Suppressor macrophage (primary cell): ENCODE results near the gene GRIP1.
"Not testable (repeated sequence)": the region's sequence is repeated elsewhere in the genome, so short reads cannot be mapped to it uniquely, and the experiment has no call there.

Source experiments
- DNase-seq, 4 experiments: peaks; one replicate each; pipeline ENCODE4 v3.0.0-alpha.2; 2020 to 2022

Gene GRIP1

GRCh38 chr12:66516133-66516532 lies 162.7 kb downstream of the GRIP1 start:
- peak; percentile 9 to 40 (median 17) for DNase-seq

- DNase-seq = peak in 2 of 4 experiments; percentile 6 to 29
Observed at GRCh38 chr12:66514581-66514980, 164.3 kb downstream of the GRIP1 start.

DNA sequence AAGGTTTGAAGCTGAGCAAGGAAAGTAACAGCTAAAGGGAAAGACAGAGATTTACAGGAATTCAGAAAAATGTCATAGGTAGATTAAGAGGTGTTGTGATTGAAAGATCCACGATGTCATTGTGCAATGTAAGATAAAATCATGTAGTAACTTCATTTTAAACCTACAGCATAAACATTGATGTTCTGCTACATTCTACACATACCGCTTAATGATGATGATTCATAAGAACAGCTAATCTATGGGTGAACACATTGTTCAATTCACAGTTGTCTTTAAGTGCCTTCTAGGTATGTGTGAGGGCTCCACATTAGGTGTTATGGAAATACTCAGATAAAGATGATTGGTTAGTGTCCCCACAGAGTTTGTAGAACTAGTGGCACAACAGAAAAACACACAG lies 170.9 kb downstream of the GRIP1 start:
- no peak for DNase-seq

GRCh38 chr12:66503746-66504145 lies 175.1 kb downstream of the GRIP1 start:
- no peak for DNase-seq

- DNase-seq = no peak
Observed at GRCh38 chr12:66502911-66503310, 176.0 kb downstream of the GRIP1 start.

DNA sequence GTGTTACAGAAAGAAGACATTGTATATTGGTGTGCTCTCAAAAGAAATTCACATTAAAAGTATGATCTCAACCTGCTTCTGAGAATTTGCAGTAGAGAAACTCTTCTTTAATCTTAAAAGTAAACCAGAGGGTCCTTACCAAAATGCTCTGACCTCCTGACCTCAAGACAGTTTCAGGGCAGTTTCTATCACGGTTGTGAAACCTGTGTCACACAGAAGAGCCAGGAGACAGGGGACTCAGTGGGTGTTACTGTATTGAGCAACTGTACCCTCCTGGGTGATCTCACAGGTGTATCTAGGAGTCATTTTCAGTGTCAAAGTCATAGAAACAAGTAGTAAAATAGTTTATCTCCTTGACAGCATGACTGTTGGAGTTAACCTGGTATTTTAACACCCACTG lies 178.0 kb downstream of the GRIP1 start:
- DNase-seq = no peak

DNA sequence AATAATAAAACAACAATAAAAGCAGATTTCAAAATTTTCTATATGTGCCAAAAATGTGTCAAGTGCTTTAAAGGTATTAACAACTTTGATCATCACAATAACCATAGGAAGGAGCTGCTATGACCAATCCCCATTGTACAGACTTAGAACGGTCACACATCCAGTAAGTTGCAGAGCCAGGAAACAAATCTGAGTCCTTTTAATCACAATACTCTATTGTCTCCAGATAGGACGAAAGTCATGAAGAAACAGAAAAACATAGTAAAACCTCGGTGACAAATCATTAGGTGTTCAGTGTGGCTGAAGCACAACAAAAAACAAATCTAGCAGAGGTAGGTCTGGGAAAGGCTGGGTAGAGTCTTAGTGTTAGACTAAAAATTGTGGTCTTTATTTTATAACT lies 178.8 kb downstream of the GRIP1 start:
- no peak for DNase-seq

GRCh38 chr12:66499000-66499399 lies 179.9 kb downstream of the GRIP1 start:
- no peak for DNase-seq

GRCh38 chr12:66498059-66498458 lies 180.8 kb downstream of the GRIP1 start:
- not testable (repeated sequence) for DNase-seq

DNA sequence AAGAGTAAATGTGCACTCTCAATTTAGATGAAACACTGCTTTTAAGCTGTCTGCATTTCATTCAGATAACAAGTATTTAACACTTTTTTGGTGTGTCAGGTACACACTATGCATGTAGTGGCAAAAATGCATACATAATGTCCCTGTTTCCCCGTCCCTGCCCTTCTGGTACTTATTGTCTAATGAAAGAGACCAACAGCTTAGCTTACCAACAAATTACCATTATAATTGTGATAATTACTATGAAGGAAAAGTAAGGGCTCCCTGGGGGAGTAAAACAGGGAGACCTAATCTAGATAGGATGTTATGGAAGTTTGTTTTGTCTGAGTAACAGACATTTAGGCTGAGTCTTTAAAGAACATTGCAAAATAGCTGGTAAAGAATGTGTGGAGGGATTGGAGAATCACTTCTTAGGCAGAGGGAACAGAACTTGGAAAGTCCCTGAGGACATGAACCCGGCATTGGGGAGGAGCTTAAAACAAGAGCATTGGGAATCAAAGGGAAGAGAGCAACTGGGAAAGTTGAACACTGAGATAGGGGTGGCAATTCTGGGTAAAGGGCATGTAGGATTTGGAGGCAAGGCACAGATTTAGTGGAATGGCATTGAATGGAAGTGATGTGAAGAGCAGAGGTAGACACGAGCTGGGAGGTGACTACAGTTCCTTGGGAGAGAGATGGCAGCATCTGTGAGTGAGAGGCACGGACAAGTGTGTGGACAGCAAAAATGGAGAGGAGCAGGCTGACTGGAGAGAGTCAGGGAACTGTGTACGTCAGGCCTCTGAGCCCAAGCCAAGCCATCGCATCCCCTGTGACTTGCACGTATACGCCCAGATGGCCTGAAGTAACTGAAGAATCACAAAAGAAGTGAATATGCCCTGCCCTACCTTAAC lies 181.6 kb downstream of the GRIP1 start:
- no peak for DNase-seq

DNA sequence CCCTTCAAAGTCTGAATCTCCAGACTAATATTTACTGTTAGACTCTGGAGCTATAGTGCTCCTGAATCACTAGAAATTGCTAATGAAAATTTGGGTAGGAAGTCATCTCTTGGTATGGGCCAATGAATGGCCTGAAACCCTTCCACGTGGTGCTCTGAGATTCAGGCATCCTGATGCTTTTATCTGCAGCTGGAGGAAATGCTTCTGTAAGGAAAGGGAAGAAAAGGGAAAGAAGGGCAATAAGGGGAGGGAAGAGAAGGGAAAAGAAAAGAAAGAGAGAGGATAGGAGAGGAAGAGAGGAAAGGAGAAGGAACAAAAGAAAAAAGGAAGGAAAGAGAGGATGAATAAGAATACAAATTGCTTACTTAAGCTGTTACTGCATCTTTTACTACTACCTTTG lies 182.3 kb downstream of the GRIP1 start:
- DNase-seq = no peak

DNA sequence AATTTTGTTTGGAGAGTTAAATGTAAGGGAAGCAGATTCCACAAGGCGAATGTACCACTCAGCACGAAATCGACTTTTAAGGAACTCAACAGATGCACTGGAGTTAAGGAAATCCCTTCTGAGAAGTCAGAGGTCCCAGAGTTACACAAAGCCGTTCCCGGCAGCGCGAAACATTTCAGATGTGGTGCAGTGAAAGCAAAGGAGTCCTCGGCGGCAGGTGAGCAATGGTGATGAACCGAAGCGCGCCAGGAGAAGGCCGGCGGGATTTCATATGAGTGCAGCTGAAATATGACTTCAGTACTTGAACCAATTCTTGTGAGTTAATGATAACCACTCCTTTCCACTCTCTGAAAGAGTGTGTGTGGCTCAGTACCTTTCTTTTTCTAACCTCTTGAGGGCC lies 183.2 kb downstream of the GRIP1 start:
- no peak for DNase-seq

- DNase-seq = no peak
Observed at GRCh38 chr12:66493819-66494218, 185.1 kb downstream of the GRIP1 start.

DNA sequence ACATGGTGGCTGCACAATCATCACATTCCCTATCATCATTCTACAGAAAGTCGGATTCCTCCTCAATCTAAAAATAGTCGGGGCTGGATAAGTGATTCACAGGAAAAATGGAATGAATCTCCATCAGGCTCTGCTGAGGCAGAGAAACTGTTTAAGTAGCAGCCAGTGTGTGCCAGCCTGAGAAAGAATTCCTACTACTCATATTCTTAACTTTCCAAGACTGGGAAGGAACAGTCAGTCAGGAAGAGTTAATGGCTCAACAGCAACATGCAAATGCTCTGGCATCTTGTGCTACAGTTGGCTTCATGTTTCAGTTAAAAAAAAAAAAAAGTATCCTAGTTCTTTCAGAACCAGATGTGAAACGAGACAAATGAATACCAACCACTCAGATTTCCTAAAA lies 187.0 kb downstream of the GRIP1 start:
- no peak for DNase-seq

GRCh38 chr12:66482351-66483203 lies 196.3 kb downstream of the GRIP1 start:
- DNase-seq = no peak

DNA sequence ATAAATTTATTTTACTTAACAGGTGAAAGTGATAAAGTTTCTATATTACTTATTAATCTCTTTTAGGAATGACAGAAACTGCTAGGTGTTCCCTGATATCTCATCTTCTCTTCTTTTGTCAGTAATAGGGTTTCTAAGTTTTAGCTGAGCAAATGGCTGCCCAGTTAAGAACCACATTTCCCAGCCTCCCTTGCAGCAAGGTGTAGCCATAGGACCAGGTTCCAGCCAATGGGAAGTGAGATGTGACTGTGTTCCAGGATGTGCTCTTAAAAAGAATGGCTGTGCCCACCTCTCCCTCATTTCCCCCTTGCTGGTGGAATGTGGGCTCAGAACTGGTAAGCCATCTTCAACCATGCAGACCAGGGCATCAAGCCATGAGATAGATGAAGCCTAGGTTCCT lies 210.9 kb downstream of the GRIP1 start:
- DNase-seq = no peak

DNA sequence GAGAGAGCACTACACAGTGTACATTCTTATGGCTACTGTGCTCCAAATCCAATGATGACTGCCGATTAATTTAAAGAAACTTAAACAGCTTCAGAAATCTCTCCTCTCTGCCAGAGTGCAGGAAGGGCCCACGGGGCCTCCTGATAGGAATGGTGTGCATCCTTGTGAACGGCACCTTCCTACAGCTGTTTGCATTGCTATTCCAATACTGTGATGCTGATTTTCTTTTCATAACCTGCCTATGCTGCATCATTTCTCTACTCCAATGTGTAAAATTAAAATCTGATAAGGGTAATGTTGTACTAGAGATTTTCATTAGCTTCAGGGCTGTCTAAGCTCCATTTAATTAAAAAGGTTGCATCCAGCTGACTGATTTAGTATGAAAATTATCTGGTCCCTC lies 217.5 kb downstream of the GRIP1 start:
- no peak for DNase-seq

DNA sequence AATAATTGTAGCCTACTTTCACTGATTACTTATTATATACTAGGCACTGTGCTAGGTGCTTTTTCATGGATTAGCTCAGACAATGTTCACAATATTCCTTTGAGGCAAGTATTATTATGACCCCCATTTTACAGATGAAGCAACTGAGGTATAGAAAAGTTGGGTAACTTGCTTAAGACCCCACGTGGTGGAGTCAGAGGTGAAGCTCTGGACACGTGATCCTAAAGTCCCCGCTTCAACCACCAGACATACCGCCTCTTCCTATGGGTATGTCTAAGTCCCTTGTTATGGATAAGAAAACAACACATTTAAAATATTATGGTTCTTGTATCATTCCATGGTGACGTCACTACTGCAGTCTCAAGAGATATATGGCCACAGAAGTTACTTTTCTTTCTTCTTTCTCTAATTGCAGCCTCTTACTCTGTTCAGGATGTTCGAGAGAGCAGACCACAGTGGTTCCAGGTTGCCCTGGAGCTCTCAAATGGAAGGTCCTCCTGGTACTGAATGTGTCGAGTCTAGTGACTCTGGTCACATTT lies 218.9 kb downstream of the GRIP1 start:
- no peak for DNase-seq

DNA sequence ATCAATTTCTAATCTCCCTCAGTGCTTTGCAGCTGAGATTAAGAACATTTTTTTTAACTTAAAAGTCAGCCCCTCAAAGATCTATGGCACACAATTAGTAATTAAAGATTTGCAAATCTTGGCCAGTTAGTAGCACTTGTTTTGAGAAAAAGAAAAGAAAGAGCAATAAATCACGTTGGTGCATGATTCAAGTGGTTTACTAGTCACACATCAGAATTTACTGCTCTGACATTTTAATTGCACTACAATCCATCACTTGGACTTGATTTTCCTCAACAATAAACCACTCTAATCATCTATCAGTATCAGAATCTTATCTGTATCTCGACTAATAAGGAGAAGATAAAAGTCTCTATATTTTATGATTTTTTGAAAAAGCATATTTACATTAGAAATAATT lies 222.3 kb downstream of the GRIP1 start:
- DNase-seq = no peak

DNA sequence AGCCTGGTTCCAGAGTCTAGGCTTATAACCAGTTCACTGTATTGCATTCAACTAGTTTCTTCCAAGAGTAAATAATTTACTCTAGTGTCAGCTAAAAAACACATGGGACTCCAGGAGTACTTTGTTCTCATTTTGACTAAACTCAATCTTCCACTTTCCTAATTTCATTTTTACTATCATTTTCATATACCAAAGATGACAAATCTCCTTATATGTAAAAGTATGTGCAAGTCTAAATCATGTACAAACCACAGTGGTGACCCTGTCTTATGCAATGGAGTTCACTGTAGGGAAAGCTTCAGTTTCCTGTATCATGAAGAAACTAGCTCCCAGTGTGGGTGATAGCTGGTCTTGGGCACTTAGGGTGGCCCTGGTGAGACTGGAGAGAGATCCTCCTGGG lies 225.0 kb downstream of the GRIP1 start:
- peak; percentile 17 to 53 (median 30) for DNase-seq

DNA sequence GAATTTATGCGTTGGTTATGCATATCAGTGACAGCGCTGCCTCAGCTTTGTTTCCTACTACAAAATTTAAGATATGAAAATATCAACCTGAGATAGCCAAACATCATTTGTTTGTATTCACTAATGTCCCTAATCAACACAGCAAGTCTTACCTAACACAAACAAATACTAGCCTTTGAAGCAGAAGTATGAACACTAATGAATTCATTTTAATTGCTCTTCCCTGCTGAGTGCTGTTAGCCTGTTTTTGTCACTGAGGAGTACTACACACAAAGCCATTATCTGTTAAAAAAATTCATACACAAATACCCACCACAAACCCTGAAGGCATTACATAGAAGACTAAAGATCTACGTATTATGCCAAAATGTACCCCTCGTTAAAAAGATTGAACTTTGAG lies 225.8 kb downstream of the GRIP1 start:
- no peak for DNase-seq

GRCh38 chr12:66449531-66449930 lies 229.3 kb downstream of the GRIP1 start:
- DNase-seq = no peak

GRCh38 chr12:66447643-66448042 lies 231.2 kb downstream of the GRIP1 start:
- DNase-seq = no peak

DNA sequence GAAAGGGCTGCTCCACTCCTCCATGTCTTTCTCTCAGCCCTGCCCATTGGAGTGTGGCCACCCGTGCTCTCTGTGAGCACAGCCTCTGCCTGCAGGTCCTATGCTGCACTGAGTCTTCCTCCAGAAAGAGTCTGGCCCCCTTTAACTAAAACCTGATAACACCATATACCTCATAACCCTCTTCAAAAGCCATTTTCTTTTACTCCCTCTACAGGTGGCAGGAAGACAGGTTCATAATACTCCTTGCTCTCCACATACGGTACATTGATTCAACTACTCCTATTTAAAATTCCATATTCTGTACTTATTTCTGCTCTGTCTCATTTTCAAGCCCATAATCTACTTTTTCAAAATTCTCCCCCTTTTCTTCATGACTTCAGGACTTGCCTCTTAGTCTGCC lies 232.6 kb downstream of the GRIP1 start:
- no peak for DNase-seq
